ENCODE measurements around the gene UNC5CL. TPM values are rescaled to one million over a fixed set of nuclear protein-coding genes. Genes with fewer than 3 reads are reported as not detected.

The UNC5CL gene
- polyA plus RNA-seq, 1 experiment, result not detected

GRCh38 chr6:40983752-40984151, 55.3 kb downstream of the UNC5CL start:
- no peak for TF ChIP-seq CTCF (IDR thresholded peaks at IDR 0.05; ENCODE audit: insufficient read depth, low read depth, low read length)

GRCh38 chr6:40982917-40983316, 56.1 kb downstream of the UNC5CL start:
- Histone ChIP-seq H3K27me3 (ENCODE audit: control insufficient read depth, insufficient read depth, low read length) (0 out of 2 replicates have a peak, but pooled peaks cover 1% of the 10 kb centered on the region), H3K4me3 (ENCODE audit: low read depth, low read length) (no peak overlapping the region), H3K36me3 (ENCODE audit: control insufficient read depth, insufficient read depth, low read length) (no peaks in the 10 kb centered on the region)
- no peak for DNase-seq (ENCODE audit: low read depth)
- no peak for TF ChIP-seq CTCF (IDR thresholded peaks at IDR 0.05; ENCODE audit: insufficient read depth, low read depth, low read length)
- CTCF ChIA-PET, result interaction anchor here (1.4 kb wide), 1 partner anchor 9 kb away, joined by 6 read pairs; no protein-coding TSS in a partner anchor
- POLR2A ChIA-PET, result no interaction called here

More at GRCh38 chr6:40983752-40984151, 55.3 kb downstream of the UNC5CL start:
- ChIA-PET CTCF (interaction anchor here (1.4 kb wide), 1 partner anchor 44 kb away, joined by 4 read pairs; no protein-coding TSS in a partner anchor), POLR2A (no interaction called here)
- DNase-seq (ENCODE audit: low read depth), result no peak
- H3K4me3 ChIP-seq (ENCODE audit: low read depth, low read length), result no peak overlapping the region
- 0 out of 2 replicates have a peak, but pooled peaks cover 1% of the 10 kb centered on the region for H3K27me3 ChIP-seq (ENCODE audit: control insufficient read depth, insufficient read depth, low read length)
- no peaks in the 10 kb centered on the region for H3K36me3 ChIP-seq (ENCODE audit: control insufficient read depth, insufficient read depth, low read length)

GRCh38 chr6:40978687-40979289, 60.2 kb downstream of the UNC5CL start:
- DNase-seq (ENCODE audit: low read depth), result no peak
- ChIA-PET POLR2A (no interaction called here), CTCF (interaction anchor here (0.9 to 1.4 kb wide), 2 partner anchors 21 to 49 kb away, joined by 3 read pairs; no protein-coding TSS in a partner anchor)
- H3K27me3 ChIP-seq (ENCODE audit: control insufficient read depth, insufficient read depth, low read length), result peaks cover 1% of the 10 kb centered on the region; the same call in 1 of the 2 replicates
- H3K36me3 ChIP-seq (ENCODE audit: control insufficient read depth, insufficient read depth, low read length), result no peaks in the 10 kb centered on the region
- no peak for TF ChIP-seq CTCF (IDR thresholded peaks at IDR 0.05; ENCODE audit: insufficient read depth, low read depth, low read length)
- H3K4me3 ChIP-seq (ENCODE audit: low read depth, low read length), result no peak overlapping the region

GRCh38 chr6:40977695-40978094, 61.3 kb downstream of the UNC5CL start:
- H3K27me3 ChIP-seq (ENCODE audit: control insufficient read depth, insufficient read depth, low read length), result no peaks in the 10 kb centered on the region; the same call in 1 of the 2 replicates
- no peak for DNase-seq (ENCODE audit: low read depth)
- H3K36me3 ChIP-seq (ENCODE audit: control insufficient read depth, insufficient read depth, low read length), result no peaks in the 10 kb centered on the region
- TF ChIP-seq CTCF (IDR thresholded peaks at IDR 0.05; ENCODE audit: insufficient read depth, low read depth, low read length), result no peak
- H3K4me3 ChIP-seq (ENCODE audit: low read depth, low read length), result no peak overlapping the region
- CTCF ChIA-PET, result interaction anchor here (0.7 to 1.5 kb wide), 4 partner anchors 10 to 56 kb away, joined by 3 to 5 read pairs (median 3); no protein-coding TSS in a partner anchor
- POLR2A ChIA-PET, result interaction anchor here (0.6 kb wide), 1 partner anchor 256 kb away, joined by 3 read pairs; no protein-coding TSS in a partner anchor

- no peak for DNase-seq (ENCODE audit: low read depth)
Measured at GRCh38 chr6:40977085-40977484, 61.9 kb downstream of the UNC5CL start.

More at GRCh38 chr6:40977085-40977484, 61.9 kb downstream of the UNC5CL start:
- ChIA-PET POLR2A (interaction anchor here (0.6 kb wide), 1 partner anchor 255 kb away, joined by 3 read pairs; no protein-coding TSS in a partner anchor), CTCF (interaction anchor here (1.2 to 1.5 kb wide), 2 partner anchors 9 to 11 kb away, joined by 3 to 5 read pairs; no protein-coding TSS in a partner anchor)
- TF ChIP-seq CTCF (IDR thresholded peaks at IDR 0.05; ENCODE audit: insufficient read depth, low read depth, low read length), result no peak
- Histone ChIP-seq H3K36me3 (ENCODE audit: control insufficient read depth, insufficient read depth, low read length) (no peaks in the 10 kb centered on the region), H3K4me3 (ENCODE audit: low read depth, low read length) (no peak overlapping the region), H3K27me3 (ENCODE audit: control insufficient read depth, insufficient read depth, low read length) (no peaks in the 10 kb centered on the region; the same call in 1 of the 2 replicates)
